ENCODE data around the gene LHFPL5.

Gene LHFPL5

DNA sequence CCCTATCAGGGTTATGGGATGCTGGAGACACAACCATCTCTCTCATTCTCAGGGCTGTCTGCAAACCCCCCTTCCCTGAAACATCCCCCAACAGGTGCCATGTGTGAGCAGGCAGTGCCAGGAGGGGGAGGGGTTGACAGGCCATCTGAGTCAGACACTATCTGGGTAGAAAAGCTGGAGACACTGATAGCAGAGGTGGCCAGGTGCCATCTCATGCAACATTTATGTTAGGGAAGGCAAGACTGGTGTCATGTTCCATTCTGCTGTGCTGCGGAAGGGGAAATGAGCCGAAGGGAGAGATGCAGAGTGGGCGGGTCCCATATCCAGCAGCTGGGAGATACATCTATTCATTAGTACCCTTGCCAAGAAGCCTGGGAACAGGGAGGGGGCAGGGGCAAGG is 3.5 kb downstream of the LHFPL5 start:
- no peak overlapping the region for H3K4me3 ChIP-seq (ENCODE audit: low read depth, low read length)
- TF ChIP-seq, protein P1, sequence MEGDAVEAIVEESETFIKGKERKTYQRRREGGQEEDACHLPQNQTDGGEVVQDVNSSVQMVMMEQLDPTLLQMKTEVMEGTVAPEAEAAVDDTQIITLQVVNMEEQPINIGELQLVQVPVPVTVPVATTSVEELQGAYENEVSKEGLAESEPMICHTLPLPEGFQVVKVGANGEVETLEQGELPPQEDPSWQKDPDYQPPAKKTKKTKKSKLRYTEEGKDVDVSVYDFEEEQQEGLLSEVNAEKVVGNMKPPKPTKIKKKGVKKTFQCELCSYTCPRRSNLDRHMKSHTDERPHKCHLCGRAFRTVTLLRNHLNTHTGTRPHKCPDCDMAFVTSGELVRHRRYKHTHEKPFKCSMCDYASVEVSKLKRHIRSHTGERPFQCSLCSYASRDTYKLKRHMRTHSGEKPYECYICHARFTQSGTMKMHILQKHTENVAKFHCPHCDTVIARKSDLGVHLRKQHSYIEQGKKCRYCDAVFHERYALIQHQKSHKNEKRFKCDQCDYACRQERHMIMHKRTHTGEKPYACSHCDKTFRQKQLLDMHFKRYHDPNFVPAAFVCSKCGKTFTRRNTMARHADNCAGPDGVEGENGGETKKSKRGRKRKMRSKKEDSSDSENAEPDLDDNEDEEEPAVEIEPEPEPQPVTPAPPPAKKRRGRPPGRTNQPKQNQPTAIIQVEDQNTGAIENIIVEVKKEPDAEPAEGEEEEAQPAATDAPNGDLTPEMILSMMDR (IDR thresholded peaks at IDR 0.05; ENCODE audit: low read depth, low read length): no peak

DNA sequence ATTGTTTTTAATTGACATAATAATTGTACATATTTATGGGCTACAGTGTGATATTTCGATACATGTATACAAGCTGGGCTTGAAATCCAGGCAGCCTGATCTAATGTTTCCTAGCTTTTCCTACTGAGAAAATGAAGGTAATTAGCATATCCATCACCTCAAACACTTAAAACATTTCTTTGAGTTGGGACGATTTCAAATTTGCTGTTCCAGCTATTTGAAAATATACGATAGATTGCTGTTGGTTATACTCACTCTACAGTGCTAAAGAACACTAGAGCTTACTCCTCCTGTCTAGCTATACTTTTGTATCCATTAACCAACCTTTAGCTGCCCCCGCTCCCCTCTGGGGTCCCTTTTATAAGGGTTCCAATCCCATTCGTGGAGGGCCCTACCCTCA is 4.7 kb downstream of the LHFPL5 start:
- no peak overlapping the region for H3K4me3 ChIP-seq (ENCODE audit: low read depth, low read length)
- TF ChIP-seq, protein P1 (IDR thresholded peaks at IDR 0.05; ENCODE audit: low read depth, low read length): no peak

DNA sequence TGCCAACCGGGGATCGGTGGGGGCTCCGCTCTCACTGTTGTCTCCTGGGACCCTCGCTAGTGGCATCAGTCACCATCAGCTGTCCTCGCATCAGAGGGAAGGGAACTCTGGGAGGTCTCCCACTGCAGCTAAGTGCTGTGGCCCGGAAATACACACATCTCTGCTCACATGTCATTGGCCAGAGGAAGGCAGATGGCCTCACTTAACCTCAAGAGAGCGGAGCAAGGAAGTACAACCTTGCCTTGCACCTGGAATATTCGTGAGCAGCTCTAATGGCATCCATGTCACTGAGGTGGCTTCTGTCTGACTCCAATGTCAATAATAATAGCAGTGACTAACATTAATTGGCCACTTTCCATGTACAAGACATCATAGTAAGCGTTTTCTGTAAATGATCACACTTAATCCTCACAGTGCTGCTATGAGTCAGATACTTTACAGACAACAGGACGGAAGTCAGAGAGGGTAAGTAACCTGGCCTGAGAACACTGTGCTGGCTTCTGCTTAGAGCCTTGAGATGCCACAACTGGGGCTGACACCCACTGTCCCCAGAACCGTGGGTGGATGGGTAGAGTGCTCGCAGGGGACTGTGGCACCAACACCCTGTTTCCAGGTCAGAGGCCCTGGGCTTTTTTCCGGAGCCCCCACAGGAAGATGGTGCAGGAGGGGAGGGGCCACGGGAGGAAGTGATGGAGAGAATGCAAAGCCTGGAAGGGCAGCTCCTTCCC is 6.0 kb downstream of the LHFPL5 start:
- H3K4me3 ChIP-seq (ENCODE audit: low read depth, low read length): no peak overlapping the region
- TF ChIP-seq, protein P1 (IDR thresholded peaks at IDR 0.05; ENCODE audit: low read depth, low read length): no peak

DNA sequence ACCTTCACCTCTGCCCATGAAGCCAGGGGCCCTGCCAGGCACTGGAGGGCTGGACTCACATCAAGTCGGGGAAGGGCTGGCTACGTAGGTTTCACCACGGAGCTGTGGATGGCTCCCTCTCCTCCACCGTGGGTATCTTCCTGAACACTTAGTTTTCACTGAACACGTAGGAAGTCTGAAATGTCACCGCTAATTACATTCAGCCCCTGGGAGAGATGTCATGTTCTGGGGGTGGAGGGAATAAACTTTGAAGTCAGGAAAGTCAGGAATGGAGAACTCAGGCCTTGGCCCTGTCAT is 6.5 kb downstream of the LHFPL5 start:
- H3K4me3 ChIP-seq (ENCODE audit: low read depth, low read length): no peak overlapping the region
- TF ChIP-seq, protein P1 (IDR thresholded peaks at IDR 0.05; ENCODE audit: low read depth, low read length): no peak

DNA sequence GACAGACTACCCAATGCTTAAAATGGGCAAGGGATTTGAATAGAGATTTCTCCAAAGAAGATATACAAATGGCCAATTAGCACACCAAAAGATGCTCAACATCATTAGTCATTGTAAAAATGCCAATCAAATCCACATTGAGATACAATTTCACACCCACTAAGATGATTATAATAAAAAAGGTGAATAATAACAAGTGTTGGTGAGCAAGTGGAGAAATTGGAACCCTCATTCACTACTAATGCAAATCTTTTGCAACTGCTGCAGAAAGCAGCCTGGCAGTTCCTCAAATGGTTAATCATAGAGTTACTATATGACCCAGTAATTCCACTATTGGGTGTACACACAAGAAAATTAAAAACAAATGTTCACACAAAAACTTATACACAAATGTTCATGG is 12.4 kb downstream of the LHFPL5 start:
- TF ChIP-seq, protein P1 (IDR thresholded peaks at IDR 0.05; ENCODE audit: low read depth, low read length): no peak

DNA sequence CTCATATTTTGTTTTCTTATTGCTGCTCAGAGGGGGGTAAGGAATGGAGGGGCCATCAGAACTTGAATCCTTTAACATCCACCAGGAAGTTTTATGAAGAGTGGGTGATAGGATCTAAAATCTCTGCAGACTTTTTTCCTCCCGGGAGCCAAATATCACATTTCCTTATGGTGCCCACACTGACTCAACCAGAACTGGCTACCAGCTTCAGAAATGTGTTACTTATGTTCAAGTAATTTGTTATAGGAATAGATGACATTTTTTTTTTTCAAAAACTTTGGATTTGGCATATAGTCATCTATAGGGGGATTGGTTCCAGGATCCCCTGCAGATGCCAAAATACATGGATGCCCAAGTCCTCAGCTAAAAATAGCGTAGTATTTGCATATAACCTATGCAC is 18.4 kb downstream of the LHFPL5 start:
- TF ChIP-seq, protein P1 (IDR thresholded peaks at IDR 0.05; ENCODE audit: low read depth, low read length): no peak
- no peak overlapping the region for H3K4me3 ChIP-seq (ENCODE audit: low read depth, low read length)

More for the DNA sequence above, 12.4 kb downstream of the LHFPL5 start:
- no peak overlapping the region for H3K4me3 ChIP-seq (ENCODE audit: low read depth, low read length)

DNA sequence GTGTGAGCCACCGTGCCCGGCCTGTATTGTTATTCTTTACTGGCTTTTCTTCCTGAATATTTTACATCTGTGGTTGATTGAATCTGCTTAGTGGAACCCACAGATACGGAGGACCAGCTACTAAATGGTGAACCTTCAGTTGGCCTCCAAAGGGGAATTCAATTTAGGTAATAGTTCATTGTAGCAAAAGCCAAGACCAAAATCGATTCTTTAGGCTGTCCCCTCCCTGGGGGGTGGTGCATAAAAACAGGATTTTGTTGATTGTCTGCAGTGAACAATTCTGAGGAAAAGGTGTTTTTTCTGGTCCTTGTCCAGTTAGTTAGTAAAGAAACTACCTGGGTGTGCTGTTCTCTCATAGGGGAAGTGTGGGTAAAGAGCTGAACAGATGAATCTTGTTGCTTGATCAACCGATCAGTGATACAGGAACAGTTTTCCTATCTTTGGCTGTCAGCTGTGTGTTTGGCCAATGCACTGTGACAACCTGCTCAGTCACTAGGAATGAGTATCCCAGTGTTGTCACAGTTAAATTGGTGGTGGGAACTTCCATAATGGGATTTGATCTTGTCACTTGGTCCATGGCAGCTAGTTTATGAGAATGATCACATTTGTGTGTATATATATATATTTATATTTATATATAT is 19.5 kb downstream of the LHFPL5 start:
- TF ChIP-seq, protein P1 (IDR thresholded peaks at IDR 0.05; ENCODE audit: low read depth, low read length): no peak
- H3K4me3 ChIP-seq (ENCODE audit: low read depth, low read length): no peak overlapping the region
